Keratinocyte (primary cell): ENCODE measurements around the gene KRT79. TPM values are rescaled to one million over a fixed set of nuclear protein-coding genes. Genes with fewer than 3 reads are reported as not detected.
A peak's percentile ranks its signal among the peaks of the same experiment; 100 is the strongest.

Source experiments
- DNase-seq: peaks from one replicate; pipeline ENCODE4 v3.0.0-alpha.2; 2011; ENCODE audit warnings: low read depth, missing footprints, low spot score
- FAIRE-seq: peaks from 2 replicates; lab custom pipeline; 2011; peaks lifted over from hg19 to GRCh38; lab: Jason Lieb, UNC
- H2AFZ ChIP-seq: 2 replicates; pipeline ENCODE4 v1.6.0; 2012; ENCODE audit warnings: low read length, control low read depth, inconsistent platforms; ENCODE audit not compliant: control insufficient read depth
- H3K27ac ChIP-seq: 2 replicates; pipeline ENCODE4 v1.5.1; 2011; ENCODE audit warnings: low read length; ENCODE audit not compliant: control insufficient read depth, insufficient read depth
- H3K27me3 ChIP-seq: 3 replicates; pipeline ENCODE4 v1.6.0; 2011; ENCODE audit warnings: low read length; ENCODE audit not compliant: control insufficient read depth, insufficient read depth; ENCODE audit errors: extremely low read depth
- H3K36me3 ChIP-seq, 2 experiments: 2 replicates in 1 of 2; 3 replicates in 1 of 2; pipeline ENCODE4 v1.5.1; 2011; ENCODE audit warnings: low read length in 2 of 2, mild to moderate bottlenecking in 1 of 2; ENCODE audit not compliant: control insufficient read depth in 2 of 2, insufficient read depth in 2 of 2; ENCODE audit errors: extremely low read depth in 1 of 2
- H3K4me1 ChIP-seq: 3 replicates; pipeline ENCODE4 v1.5.1; 2011; ENCODE audit warnings: low read length; ENCODE audit not compliant: control insufficient read depth, insufficient read depth; ENCODE audit errors: extremely low read depth
- H3K4me2 ChIP-seq: 3 replicates; pipeline ENCODE4 v1.6.0; 2011; ENCODE audit warnings: low read depth, low read length; ENCODE audit not compliant: control insufficient read depth, insufficient read depth; ENCODE audit errors: extremely low read depth
- H3K4me3 ChIP-seq, 3 experiments: fragments of 200-600 bp in 1 of 3; sonication (generic) in 1 of 3; 2 replicates in 2 of 3; 3 replicates in 1 of 3; pipeline ENCODE4 v1.5.1; 2011 to 2016; ENCODE audit warnings: low read length in 3 of 3, mild to moderate bottlenecking in 3 of 3, control low read depth in 2 of 3, inconsistent platforms in 1 of 3, low read depth in 1 of 3, mixed read lengths in 1 of 3, mixed run types in 1 of 3, moderate library complexity in 1 of 3; ENCODE audit not compliant: control insufficient read depth in 2 of 3, insufficient read depth in 2 of 3; ENCODE audit errors: extremely low read depth in 1 of 3
- H3K79me2 ChIP-seq: 2 replicates; pipeline ENCODE4 v1.6.0; 2012; ENCODE audit warnings: low read length; ENCODE audit not compliant: control insufficient read depth, insufficient read depth
- H3K9ac ChIP-seq: 3 replicates; pipeline ENCODE4 v1.6.0; 2011; ENCODE audit warnings: low read length; ENCODE audit not compliant: control insufficient read depth, insufficient read depth; ENCODE audit errors: extremely low read depth
- H3K9me1 ChIP-seq: 3 replicates; pipeline ENCODE4 v1.6.0; 2011; ENCODE audit warnings: low read length; ENCODE audit not compliant: control insufficient read depth, insufficient read depth; ENCODE audit errors: extremely low read depth
- H3K9me3 ChIP-seq: 2 replicates; pipeline ENCODE4 v1.5.1; 2012; ENCODE audit warnings: low read depth, low read length; ENCODE audit not compliant: control insufficient read depth
- H4K20me1 ChIP-seq: 3 replicates; pipeline ENCODE4 v1.6.0; 2011; ENCODE audit warnings: low read length; ENCODE audit not compliant: control insufficient read depth, insufficient read depth; ENCODE audit errors: extremely low read depth
- CTCF ChIP-seq, 3 experiments: IDR thresholded peaks in 1 of 3; conservative IDR thresholded peaks in 1 of 3; optimal IDR thresholded peaks in 1 of 3; 2 replicates in 2 of 3; 3 replicates in 1 of 3; pipeline versions ENCODE3 to v1.5.1; 2011; ENCODE audit warnings: low read length in 3 of 3, mild to moderate bottlenecking in 3 of 3, moderate library complexity in 2 of 3, control low read depth in 1 of 3, inconsistent platforms in 1 of 3; ENCODE audit not compliant: insufficient read depth in 2 of 3; ENCODE audit errors: extremely low read depth in 1 of 3
- EZH2 ChIP-seq: IDR thresholded peaks from one replicate; pipeline ENCODE4 v1.6.1; 2012; ENCODE audit warnings: inconsistent platforms, mild to moderate bottlenecking, low read length, moderate library complexity
- dilution Hi-C: fragments of 300-500 bp; cut with MboI; formaldehyde crosslinking; loops from one replicate; pipeline ENCODE4 v1.7.0; 2020; ENCODE audit warnings: low sequenced_read_pairs; ENCODE audit not compliant: extremely low pct_ligation_motif_present
- polyA plus RNA-seq, 5 experiments: library from polyadenylated mRNA; depleted of rRNA in 3 of 5; stranded (reverse) in 3 of 5; stranded (forward) in 1 of 5; unstranded in 1 of 5; fragments of >200 nt; gene quantifications; 1 replicate in 1 of 5; 2 replicates in 3 of 5; 3 replicates in 1 of 5; pipeline versions ENCODE4 v1.2.1 to v1.2.3, GENCODE V29; 2011 to 2012; ENCODE audit warnings: missing spikeins in 2 of 5, low read depth in 1 of 5, low replicate concordance in 1 of 5

Gene KRT79
- polyA plus RNA-seq, 1 donor (not counting 4 experiments of a cell fraction or from before 2014, with no cell fraction given): 0.09 TPM

- DNase-seq (no peak), FAIRE-seq (no peak)
- H2AFZ ChIP-seq: no peak overlapping the region
- H3K4me3 ChIP-seq: no peak overlapping the region
- H3K9me3 ChIP-seq: no peaks in the 10 kb centered on the region
- H3K27ac ChIP-seq: no peak overlapping the region
- H3K36me3 ChIP-seq: no peaks in the 10 kb centered on the region
- H3K9me1 ChIP-seq: no peaks in the 10 kb centered on the region
- H3K4me2 ChIP-seq: no peak overlapping the region
- peaks cover 59% of the 10 kb centered on the region for H3K27me3 ChIP-seq
- dilution Hi-C loops: no loop called here
- H4K20me1 ChIP-seq: no peaks in the 10 kb centered on the region
- no peaks in the 10 kb centered on the region for H3K79me2 ChIP-seq
- no peak overlapping the region for H3K9ac ChIP-seq
- H3K4me1 ChIP-seq: peaks cover 12% of the 10 kb centered on the region
- TF ChIP-seq CTCF (optimal IDR thresholded peaks at IDR 0.05 in 1 of 3, IDR thresholded peaks at IDR 0.05 in 1 of 3, conservative IDR thresholded peaks at IDR 0.05 in 1 of 3; ENCODE audit: extremely low read depth in 1 of 3, insufficient read depth in 2 of 3, low read length in 3 of 3) (no peak), EZH2 (no peak)
Measured at GRCh38 chr12:52791271-52792184, 42.6 kb downstream of the KRT79 start.

DNA sequence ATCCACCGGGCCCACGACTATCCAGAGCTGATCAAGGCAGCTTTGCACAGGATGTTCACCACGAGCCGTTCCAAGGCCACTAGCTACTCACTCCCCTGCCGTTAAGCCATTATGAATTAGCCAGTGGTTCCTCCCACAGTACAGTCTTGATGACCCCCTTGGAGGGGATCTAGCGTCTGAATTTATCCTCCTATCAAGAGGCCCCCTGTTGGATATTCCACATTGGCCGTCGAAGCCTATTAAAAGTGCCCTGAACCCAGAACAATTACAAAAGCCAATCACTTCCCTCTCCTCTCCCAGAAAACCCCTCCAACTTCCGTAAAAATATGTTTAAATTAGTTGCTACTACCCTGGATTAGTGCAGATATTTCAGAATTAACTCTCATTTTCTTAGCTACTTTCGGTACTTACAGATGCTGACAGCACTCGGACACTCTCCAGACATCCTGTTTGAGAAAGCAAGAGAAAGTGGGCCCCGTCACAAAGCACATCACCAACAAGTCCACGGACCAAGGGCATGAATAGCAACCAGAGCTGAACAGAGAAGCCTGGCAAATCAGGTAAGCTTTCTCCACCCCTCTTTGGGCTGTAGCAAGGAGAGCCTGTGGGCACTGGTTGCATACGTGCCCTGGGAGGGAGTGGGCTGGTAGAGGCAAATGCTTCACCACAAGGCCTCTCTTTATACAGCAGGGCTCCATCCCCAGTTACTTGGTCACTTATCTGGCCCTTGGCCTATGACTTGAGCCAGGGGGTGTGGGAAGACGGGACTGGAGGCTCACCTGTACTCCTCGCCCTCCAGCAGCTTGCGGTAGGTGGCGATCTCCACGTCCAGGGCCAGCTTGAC lies 43.5 kb downstream of the KRT79 start:
- TF ChIP-seq EZH2: no peak
- no peak for TF ChIP-seq CTCF (optimal IDR thresholded peaks at IDR 0.05 in 1 of 3, IDR thresholded peaks at IDR 0.05 in 1 of 3, conservative IDR thresholded peaks at IDR 0.05 in 1 of 3; ENCODE audit: extremely low read depth in 1 of 3, insufficient read depth in 2 of 3, low read length in 3 of 3)
- H3K9me1 ChIP-seq: no peaks in the 10 kb centered on the region
- no peak for DNase-seq
- H3K27ac ChIP-seq: no peak overlapping the region
- H3K9me3 ChIP-seq: no peaks in the 10 kb centered on the region
- H2AFZ ChIP-seq: no peak overlapping the region
- no peak for FAIRE-seq
- dilution Hi-C loops: no loop called here
- H3K4me3 ChIP-seq: no peak overlapping the region
- no peaks in the 10 kb centered on the region for H3K36me3 ChIP-seq
- peaks cover 12% of the 10 kb centered on the region for H3K4me1 ChIP-seq
- peaks cover 61% of the 10 kb centered on the region for H3K27me3 ChIP-seq
- peak overlapping the region; percentile 40 for H3K4me2 ChIP-seq
- H4K20me1 ChIP-seq: no peaks in the 10 kb centered on the region
- no peak overlapping the region for H3K9ac ChIP-seq
- H3K79me2 ChIP-seq: no peaks in the 10 kb centered on the region
